Osteocyte (in vitro differentiated cells): ENCODE measurements around the gene RIPK3. TPM values are rescaled to one million over a fixed set of nuclear protein-coding genes. Genes with fewer than 3 reads are reported as not detected.
A peak's percentile ranks its signal among the peaks of the same experiment; 100 is the strongest.
"Not testable (repeated sequence)": the region's sequence is repeated elsewhere in the genome, so short reads cannot be mapped to it uniquely, and the experiment has no call there.

Experiments
- DNase-seq: peaks from one replicate; pipeline ENCODE4 v3.0.0; 2021; ENCODE audit warnings: mixed read lengths; ENCODE audit not compliant: unreplicated experiment; ENCODE audit errors: extremely low spot score
- H3K27ac Mint-ChIP-seq: one replicate; pipeline ENCODE4 v1.8.0; 2021; ENCODE audit warnings: mild to moderate bottlenecking, mixed read lengths; ENCODE audit not compliant: unreplicated experiment
- H3K27me3 Mint-ChIP-seq: one replicate; pipeline ENCODE4 v1.8.0; 2021; ENCODE audit warnings: mixed read lengths; ENCODE audit not compliant: unreplicated experiment
- H3K36me3 Mint-ChIP-seq: one replicate; pipeline ENCODE4 v1.8.0; 2021; ENCODE audit warnings: mixed read lengths; ENCODE audit not compliant: unreplicated experiment
- H3K4me1 Mint-ChIP-seq: one replicate; pipeline ENCODE4 v1.8.0; 2021; ENCODE audit warnings: mixed read lengths; ENCODE audit not compliant: unreplicated experiment
- H3K4me3 Mint-ChIP-seq: one replicate; pipeline ENCODE4 v1.8.0; 2021; ENCODE audit warnings: mild to moderate bottlenecking, moderate library complexity, mixed read lengths; ENCODE audit not compliant: unreplicated experiment
- H3K9me3 Mint-ChIP-seq: one replicate; pipeline ENCODE4 v1.8.0; 2021; ENCODE audit warnings: mixed read lengths; ENCODE audit not compliant: unreplicated experiment
- CTCF ChIP-seq: fragments of 200-600 bp; sonication (generic); IDR thresholded peaks from 2 replicates; pipeline ENCODE4 v1.5.0; 2021; ENCODE audit warnings: antibody characterized with exemption, mild to moderate bottlenecking, moderate library complexity
- total RNA-seq: library from RNA; stranded (reverse); gene quantifications from 2 replicates; pipeline ENCODE4 v1.2.1, GENCODE V29; 2021

Gene RIPK3
- total RNA-seq, 1 donor from 2014 or later: 0.78 TPM

DNA sequence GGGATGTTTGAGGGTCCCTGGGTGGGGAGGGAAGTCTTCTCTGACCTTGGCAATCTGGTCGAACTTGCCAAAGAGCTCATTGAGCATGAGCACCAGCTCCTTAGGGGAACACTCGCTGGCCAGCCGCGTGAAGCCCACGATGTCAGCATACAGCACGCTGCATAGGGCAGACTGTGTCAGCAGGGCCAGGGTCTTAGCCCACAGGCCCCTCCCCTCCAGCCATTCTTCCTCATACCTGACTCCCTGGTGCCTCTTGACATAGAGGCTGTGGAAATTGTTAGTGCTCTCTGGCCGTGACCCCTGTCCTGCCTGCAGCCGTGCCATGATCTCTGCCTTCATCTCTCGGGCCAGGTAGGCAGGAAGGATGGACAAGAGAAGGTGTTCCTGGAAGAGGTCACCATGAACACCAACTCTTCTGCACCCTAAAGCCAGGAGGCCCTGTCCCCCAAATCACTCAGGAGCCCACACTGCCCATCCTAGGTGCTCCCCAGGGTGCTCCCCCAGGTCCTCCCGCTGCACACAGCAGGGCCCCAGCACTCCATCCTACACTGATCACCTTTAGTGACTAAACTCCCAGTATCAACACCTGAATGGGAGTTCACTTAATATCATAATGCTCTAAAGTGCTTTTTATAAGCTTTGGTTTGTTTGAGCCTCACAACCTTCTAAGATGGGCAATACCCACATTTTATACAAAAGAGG lies 8.7 kb downstream of the RIPK3 start:
- H3K4me3 Mint-ChIP-seq: no peak overlapping the region
- peaks cover 32% of the 10 kb centered on the region for H3K4me1 Mint-ChIP-seq
- no peaks in the 10 kb centered on the region for H3K36me3 Mint-ChIP-seq
- DNase-seq: no peak
- H3K27me3 Mint-ChIP-seq: no peaks in the 10 kb centered on the region
- no peak for TF ChIP-seq CTCF
- no peak overlapping the region for H3K27ac Mint-ChIP-seq
- H3K9me3 Mint-ChIP-seq: no peaks in the 10 kb centered on the region

DNA sequence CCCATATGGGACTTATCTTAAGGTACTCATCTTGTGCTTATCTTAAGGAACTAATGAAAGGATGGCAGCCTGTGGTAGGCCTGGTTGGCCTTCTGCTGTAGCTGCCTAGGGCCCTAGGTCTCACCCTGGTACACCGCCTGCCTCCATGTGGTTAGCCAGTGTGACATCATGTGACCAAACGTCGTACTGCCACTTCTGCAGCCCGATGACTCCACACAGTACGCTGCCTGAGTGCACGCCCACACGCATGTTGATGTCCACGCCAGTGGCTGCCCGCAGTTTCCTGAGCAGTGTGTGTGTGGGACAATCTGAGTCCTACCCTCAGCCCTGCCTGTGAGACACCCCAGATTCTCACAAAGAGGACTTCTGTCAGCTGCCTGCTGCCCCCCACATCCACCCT lies 10.1 kb downstream of the RIPK3 start:
- Mint-ChIP-seq H3K4me3 (no peak overlapping the region), H3K27ac (no peak overlapping the region), H3K27me3 (no peaks in the 10 kb centered on the region), H3K36me3 (no peaks in the 10 kb centered on the region), H3K9me3 (no peaks in the 10 kb centered on the region), H3K4me1 (peaks cover 19% of the 10 kb centered on the region)
- TF ChIP-seq CTCF: no peak
- no peak for DNase-seq

DNA sequence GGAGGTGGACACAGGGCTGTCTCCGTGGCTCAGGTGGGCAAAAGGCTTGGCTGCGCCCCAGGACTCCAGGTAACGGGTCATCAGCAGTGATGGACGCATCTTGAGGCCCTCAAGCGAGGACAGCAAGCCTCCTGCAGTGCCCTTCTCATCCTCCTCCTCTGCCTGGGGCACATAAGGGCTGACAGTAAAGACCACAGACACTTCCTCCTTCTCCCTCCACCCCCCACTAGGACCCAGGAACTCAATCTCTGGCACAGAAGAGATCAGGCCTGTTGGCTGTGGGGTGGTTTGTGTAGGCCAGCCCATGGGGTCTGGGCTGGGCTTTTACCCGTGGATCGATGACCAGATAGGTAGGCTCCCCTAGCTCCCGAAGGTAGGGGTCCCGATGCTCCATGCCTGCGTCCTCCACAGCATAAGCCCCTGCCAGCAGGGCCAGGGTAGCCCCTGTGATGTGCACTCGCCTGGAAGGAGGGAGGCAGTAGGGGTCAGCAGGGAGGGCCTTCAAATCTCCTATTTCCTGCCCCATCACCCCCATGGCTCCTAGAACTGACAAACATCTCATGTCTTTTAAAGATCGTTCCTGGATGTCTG lies 10.6 kb downstream of the RIPK3 start:
- Mint-ChIP-seq H3K4me1 (peaks cover 17% of the 10 kb centered on the region), H3K27me3 (no peaks in the 10 kb centered on the region), H3K27ac (no peak overlapping the region), H3K4me3 (no peak overlapping the region), H3K9me3 (no peaks in the 10 kb centered on the region), H3K36me3 (no peaks in the 10 kb centered on the region)
- DNase-seq: no peak
- no peak for TF ChIP-seq CTCF

- H3K27me3 Mint-ChIP-seq, H3K4me3 Mint-ChIP-seq, H3K36me3 Mint-ChIP-seq, H3K27ac Mint-ChIP-seq, H3K9me3 Mint-ChIP-seq, DNase-seq, H3K4me1 Mint-ChIP-seq: not testable (repeated sequence)
- TF ChIP-seq CTCF: peak; percentile 71
These were observed 11.9 kb downstream of the RIPK3 start for GRCh38 chr14:24327914-24328313.

DNA sequence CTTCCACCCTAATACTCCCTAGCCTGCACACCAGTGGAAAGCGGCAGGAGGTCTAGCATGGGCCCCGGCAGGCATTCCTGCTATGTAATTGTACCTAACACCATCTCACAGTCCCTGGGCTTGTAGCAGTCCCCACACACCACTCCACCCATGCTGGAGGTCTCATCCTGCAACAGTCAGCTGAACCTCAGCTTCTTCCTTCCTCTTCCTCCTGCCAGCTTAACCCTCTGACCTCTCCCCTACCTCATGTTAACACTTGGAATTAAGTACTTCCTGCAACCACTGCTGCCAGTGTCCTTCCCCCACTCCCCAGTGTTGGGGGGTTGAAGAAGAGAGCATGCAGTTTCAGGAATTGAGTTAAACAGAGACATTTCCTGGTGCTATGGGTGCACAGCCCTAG lies 12.5 kb downstream of the RIPK3 start:
- no peaks in the 10 kb centered on the region for H3K9me3 Mint-ChIP-seq
- no peaks in the 10 kb centered on the region for H3K36me3 Mint-ChIP-seq
- no peak for TF ChIP-seq CTCF
- H3K4me3 Mint-ChIP-seq: no peak overlapping the region
- DNase-seq: no peak
- H3K27me3 Mint-ChIP-seq: no peaks in the 10 kb centered on the region
- H3K4me1 Mint-ChIP-seq: peaks cover 4% of the 10 kb centered on the region
- no peak overlapping the region for H3K27ac Mint-ChIP-seq
